LNCaP clone FGC (cell line): Measurements from ENCODE around the gene RBMXL3.
"Not testable (repeated sequence)": the region's sequence is repeated elsewhere in the genome, so short reads cannot be mapped to it uniquely, and the experiment has no call there.

Source experiments
- DNase-seq: peaks from one replicate; pipeline ENCODE4 v3.0.0-alpha.2; 2011; ENCODE audit warnings: low read depth
- H3K4me3 ChIP-seq: 2 replicates; pipeline ENCODE4 v1.5.1; 2011; ENCODE audit warnings: mild to moderate bottlenecking, low read depth, low read length, control low read depth
- CTCF ChIP-seq: IDR thresholded peaks from 2 replicates; pipeline ENCODE4 v1.5.1; 2012; ENCODE audit warnings: mild to moderate bottlenecking; ENCODE audit not compliant: control insufficient read depth, insufficient read depth; ENCODE audit errors: extremely low read depth

Gene RBMXL3

GRCh38 chrX:115183980-115184379, 5.2 kb upstream of the RBMXL3 start:
- DNase-seq: peak; percentile 0
- no peak overlapping the region for H3K4me3 ChIP-seq
- TF ChIP-seq CTCF: no peak

GRCh38 chrX:115189646-115190635, 731 bp downstream of the RBMXL3 start:
- DNase-seq: no peak
- no peak for TF ChIP-seq CTCF
- no peak overlapping the region for H3K4me3 ChIP-seq

GRCh38 chrX:115190636-115191489, 1.7 kb downstream of the RBMXL3 start:
- DNase-seq: no peak
- no peak for TF ChIP-seq CTCF
- no peak overlapping the region for H3K4me3 ChIP-seq

DNA sequence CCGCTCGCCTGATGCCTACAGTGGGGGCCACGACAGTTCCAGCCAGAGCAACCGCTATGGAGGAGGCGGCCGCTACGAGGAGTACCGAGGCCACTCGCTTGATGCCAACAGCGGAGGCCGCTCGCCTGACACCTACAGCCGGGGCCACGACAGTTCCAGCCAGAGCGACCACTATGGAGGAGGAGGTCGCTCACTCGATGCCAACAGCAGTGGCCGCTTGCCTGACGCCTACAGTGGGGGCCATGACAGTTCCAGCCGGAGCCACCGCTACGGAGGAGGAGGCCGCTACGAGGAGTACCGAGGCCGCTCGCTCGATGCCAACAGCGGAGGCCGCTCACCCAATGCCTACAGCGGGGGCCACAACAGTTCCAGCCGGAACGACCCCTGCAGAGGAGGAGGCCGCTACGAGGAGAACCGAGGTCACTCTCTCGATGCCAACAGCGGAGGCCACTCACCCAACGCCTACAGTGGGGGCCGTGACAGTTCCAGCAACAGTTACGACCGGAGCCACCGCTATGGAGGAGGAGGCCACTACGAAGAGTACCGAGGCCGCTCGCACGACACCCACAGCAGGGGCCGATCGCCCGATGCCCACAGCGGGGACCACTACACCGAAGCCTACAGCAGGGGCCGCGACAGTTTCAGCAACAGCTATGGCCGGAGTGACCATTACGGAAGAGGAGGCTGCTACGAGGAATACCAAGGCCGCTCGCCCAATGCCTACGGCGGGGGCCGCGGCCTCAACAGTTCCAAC, 2.5 kb downstream of the RBMXL3 start:
- TF ChIP-seq CTCF: no peak
- no peak overlapping the region for H3K4me3 ChIP-seq
- no peak for DNase-seq

DNA sequence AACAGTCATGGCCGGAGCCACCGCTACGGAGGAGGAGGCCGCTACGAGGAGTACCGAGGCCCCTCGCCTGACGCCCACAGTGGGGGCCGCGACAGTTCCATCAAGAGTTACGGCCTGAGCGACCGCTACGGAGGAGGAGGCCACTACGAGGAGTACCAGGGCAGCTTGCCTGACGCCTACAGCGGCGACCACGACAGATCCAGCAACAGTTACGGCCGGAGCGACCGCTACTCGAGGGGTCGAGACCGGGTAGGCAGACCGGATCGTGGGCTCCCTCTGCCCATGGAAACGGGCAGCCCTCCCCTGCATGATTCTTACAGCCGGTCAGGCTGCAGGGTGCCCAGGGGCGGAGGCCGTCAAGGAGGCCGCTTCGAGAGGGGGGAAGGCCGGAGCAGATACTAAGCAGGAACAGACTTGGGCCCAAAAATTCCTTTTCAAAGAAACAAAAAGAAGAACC, 3.1 kb downstream of the RBMXL3 start:
- DNase-seq: no peak
- no peak overlapping the region for H3K4me3 ChIP-seq
- TF ChIP-seq CTCF: no peak

GRCh38 chrX:115204040-115204439, 14.8 kb downstream of the RBMXL3 start:
- TF ChIP-seq CTCF: no peak
- no peak overlapping the region for H3K4me3 ChIP-seq
- no peak for DNase-seq

GRCh38 chrX:115209547-115209946, 20.3 kb downstream of the RBMXL3 start:
- DNase-seq, H3K4me3 ChIP-seq: not testable (repeated sequence)
